ENCODE results near the gene HIRA. TPM values are rescaled to one million over a fixed set of nuclear protein-coding genes. Genes with fewer than 3 reads are reported as not detected.

The HIRA gene
- polyA plus RNA-seq, 2 of the 4 experiments (the other 2 are of a cell fraction) = 12.3 to 16.6 TPM

- Histone ChIP-seq H3K9me3 (no peaks in the 10 kb centered on the region), H3K4me3 (no peak overlapping the region), H3K4me2 (no peak overlapping the region), H3K4me1 (no peaks in the 10 kb centered on the region), H3K27ac (no peak overlapping the region)
- no peak for FAIRE-seq
- no peak for ATAC-seq
- no peak for TF ChIP-seq NFE2L2 (conservative IDR thresholded peaks at IDR 0.05; ENCODE audit: low read length)
- no peak for TF ChIP-seq EP300 (IDR thresholded peaks at IDR 0.05)
- no peak for TF ChIP-seq BHLHE40 (IDR thresholded peaks at IDR 0.05; ENCODE audit: low read depth, low read length)
- 86% methylated on average over 5 of the region's 5 CpGs for WGBS (ENCODE audit: missing lambda C conversion rate)
- CTCF ChIA-PET = interaction anchor here (1.2 kb wide), 2 partner anchors 9 to 119 kb away, joined by 3 read pairs; no protein-coding TSS in a partner anchor
- POLR2A ChIA-PET = no interaction called here
- DNase-seq (ENCODE audit: low read depth in 1 of 2, low spot score in 1 of 2) = no peak
Observed at GRCh38 chr22:19419464-19420178, 11.9 kb downstream of the HIRA start.

GRCh38 chr22:19419086-19419463, 12.5 kb downstream of the HIRA start:
- no peak overlapping the region for H3K4me3 ChIP-seq
- FAIRE-seq (no peak), DNase-seq (ENCODE audit: low read depth in 1 of 2, low spot score in 1 of 2) (no peak), ATAC-seq (no peak)
- POLR2A ChIA-PET = no interaction called here
- no peak overlapping the region for H3K27ac ChIP-seq
- no peaks in the 10 kb centered on the region for H3K9me3 ChIP-seq
- no peaks in the 10 kb centered on the region for H3K4me1 ChIP-seq
- TF ChIP-seq REST (IDR thresholded peaks at IDR 0.05) (no peak), CEBPB (IDR thresholded peaks at IDR 0.05) (no peak), CHD4 (IDR thresholded peaks at IDR 0.05; ENCODE audit: borderline replicate concordance) (no peak), PBX3 (IDR thresholded peaks at IDR 0.05) (no peak), CBX2 (IDR thresholded peaks at IDR 0.05; ENCODE audit: borderline replicate concordance, low read depth) (no peak), RNF2 (IDR thresholded peaks at IDR 0.05; ENCODE audit: borderline replicate concordance, low read depth) (no peak), JUNB (IDR thresholded peaks at IDR 0.05) (no peak)
- CTCF ChIA-PET = interaction anchor here (1.2 kb wide), 1 partner anchor 119 kb away, joined by 3 read pairs; no protein-coding TSS in a partner anchor
- no peak overlapping the region for H3K4me2 ChIP-seq
- 89% methylated on average over 5 of the region's 5 CpGs for WGBS (ENCODE audit: missing lambda C conversion rate)

GRCh38 chr22:19412923-19413322, 18.6 kb downstream of the HIRA start:
- H3K9me3 ChIP-seq = no peaks in the 10 kb centered on the region
- ATAC-seq (no peak), DNase-seq (ENCODE audit: low read depth in 1 of 2, low spot score in 1 of 2) (no peak)

More at GRCh38 chr22:19412923-19413322, 18.6 kb downstream of the HIRA start:
- Histone ChIP-seq H3K4me2 (no peak overlapping the region), H3K4me1 (no peaks in the 10 kb centered on the region), H3K4me3 (no peak overlapping the region), H3K27ac (no peak overlapping the region)
- POLR2A ChIA-PET = no interaction called here
- CTCF ChIA-PET = interaction anchor here (1.2 kb wide), 1 partner anchor 217 kb away, joined by 3 read pairs; no protein-coding TSS in a partner anchor
- no peak for FAIRE-seq
- TF ChIP-seq HES2 (IDR thresholded peaks at IDR 0.05) = no peak
- TF ChIP-seq ZSCAN20 (CRISPR knock-in tag; IDR thresholded peaks at IDR 0.05) = no peak
- TF ChIP-seq CEBPB (IDR thresholded peaks at IDR 0.05) = no peak
- TF ChIP-seq FOXS1 (CRISPR knock-in tag; IDR thresholded peaks at IDR 0.05) = no peak
- TF ChIP-seq HOXA7 (CRISPR knock-in tag; IDR thresholded peaks at IDR 0.05) = no peak
- TF ChIP-seq E2F6 (IDR thresholded peaks at IDR 0.05; ENCODE audit: borderline replicate concordance, low read depth) = no peak
- TF ChIP-seq POLR2AphosphoS2 (conservative IDR thresholded peaks at IDR 0.05; ENCODE audit: low read length) = no peak
- TF ChIP-seq ZNF302 (CRISPR knock-in tag; IDR thresholded peaks at IDR 0.05) = no peak
- TF ChIP-seq FOSL2 (IDR thresholded peaks at IDR 0.05) = no peak
- TF ChIP-seq FOSL2 (CRISPR knock-in tag; IDR thresholded peaks at IDR 0.05) = no peak
- TF ChIP-seq EP300 (IDR thresholded peaks at IDR 0.05) = no peak
- TF ChIP-seq ATOH8 (CRISPR knock-in tag; IDR thresholded peaks at IDR 0.05; ENCODE audit: low read depth) = no peak
- no peak for TF ChIP-seq NR3C1 (IDR thresholded peaks at IDR 0.05)
- no peak for TF ChIP-seq GATA3 (IDR thresholded peaks at IDR 0.05; ENCODE audit: borderline replicate concordance)
- no peak for TF ChIP-seq BHLHE40 (IDR thresholded peaks at IDR 0.05; ENCODE audit: low read depth, low read length)
- TF ChIP-seq SMC3 (IDR thresholded peaks at IDR 0.05) = no peak
- WGBS (ENCODE audit: missing lambda C conversion rate) = 81% methylated on average over 4 of the region's 4 CpGs

Measured in A549 (cell line).